HCT116 (cell line): ENCODE data around the gene ENGASE. TPM values are rescaled to one million over a fixed set of nuclear protein-coding genes. Genes with fewer than 3 reads are reported as not detected.

Experiments used
- ATAC-seq: fragments of 200-7000 bp; cut with Tn5 transposase; 2 replicates; pipeline ENCODE4 v1.9.1; 2020; ENCODE audit warnings: mild to moderate bottlenecking, moderate library complexity
- BruUV-seq: library from RNA; stranded (reverse); fragments of 400-500 nt; replicated peaks from 2 replicates; lab custom pipeline; 2021; lab: Mats Ljungman, UMichigan
- CTCF ChIA-PET: fragments of 300-600 bp; sonication (Branson Sonifier 250); formaldehyde crosslinking; loops from one replicate; lab custom pipeline; 2021; ENCODE audit warnings: antibody characterized with exemption; lab: Charles Lee
- POLR2A ChIA-PET: fragments of 300-600, 350-600 bp; sonication (Branson Sonifier 250); formaldehyde crosslinking; loops from one replicate; lab custom pipeline; 2021; ENCODE audit warnings: antibody characterized with exemption; lab: Charles Lee
- RAD21 ChIA-PET, 2 experiments: fragments of 300-600 bp; sonication (Branson Sonifier 250); formaldehyde crosslinking; loops; one replicate each; lab custom pipeline; 2023; ENCODE audit warnings: low total read pairs in 2 of 2; ENCODE audit not compliant: uncharacterized antibody in 2 of 2, unreplicated experiment in 2 of 2, low non-redundant PET in 1 of 2; lab: Charles Lee
- DNase-seq: peaks from one replicate; pipeline ENCODE4 v3.0.0-alpha.2; 2010; ENCODE audit warnings: low read depth, low spot score
- H2AFZ ChIP-seq: fragments of 200-600 bp; shearing (Covaris generic), sonication (generic); 2 replicates; pipeline ENCODE4 v1.6.1; 2017; ENCODE audit warnings: low read depth, mixed run types, mixed read lengths, antibody characterized with exemption, low read length; ENCODE audit not compliant: poor library complexity, severe bottlenecking
- H3K27ac ChIP-seq: 2 replicates; pipeline ENCODE4 v1.5.1; 2012; ENCODE audit warnings: low read depth, low read length
- H3K27me3 ChIP-seq: fragments of 200-600 bp; sonication (generic); 2 replicates; pipeline ENCODE4 v1.6.1; 2016; ENCODE audit warnings: mixed run types, low read length, mixed read lengths; ENCODE audit not compliant: insufficient read depth
- H3K36me3 ChIP-seq, 2 experiments: fragments of 200-500 bp in 1 of 2; fragments of 200-600 bp in 1 of 2; sonication (Bioruptor generic) in 1 of 2; sonication (generic) in 1 of 2; 2 replicates each; pipeline versions ENCODE4 v1.5.1 to v1.6.1; 2014 to 2016; ENCODE audit warnings: low read length in 2 of 2, inconsistent platforms in 1 of 2, mixed read lengths in 1 of 2, mixed run types in 1 of 2; ENCODE audit not compliant: insufficient read depth in 2 of 2, control insufficient read depth in 1 of 2
- H3K4me1 ChIP-seq, 2 experiments: fragments of 200-600 bp in 1 of 2; sonication (generic) in 1 of 2; 2 replicates each; pipeline versions ENCODE4 v1.5.1 to v1.6.1; 2012 to 2017; ENCODE audit warnings: low read length in 2 of 2, inconsistent platforms in 1 of 2, mild to moderate bottlenecking in 1 of 2, mixed read lengths in 1 of 2, mixed run types in 1 of 2, moderate library complexity in 1 of 2; ENCODE audit not compliant: insufficient read depth in 2 of 2, control insufficient read depth in 1 of 2
- H3K4me2 ChIP-seq: fragments of 200-600 bp; sonication (generic); 2 replicates; pipeline ENCODE4 v1.6.1; 2017; ENCODE audit warnings: mixed run types, low read length, mixed read lengths
- H3K4me3 ChIP-seq, 2 experiments: fragments of 200-600 bp in 1 of 2; sonication (generic) in 1 of 2; replicated peaks in 1 of 2; 2 replicates each; pipeline ENCODE4 v1.5.1; 2011 to 2016; ENCODE audit warnings: low read length in 2 of 2, control low read depth in 1 of 2, low read depth in 1 of 2, mild to moderate bottlenecking in 1 of 2, mixed read lengths in 1 of 2, mixed run types in 1 of 2
- H3K79me2 ChIP-seq: fragments of 200-600 bp; sonication (generic); 2 replicates; pipeline ENCODE4 v1.6.1; 2017; ENCODE audit warnings: mild to moderate bottlenecking, mixed run types, low read length, moderate library complexity, mixed read lengths; ENCODE audit not compliant: insufficient read depth
- H3K9ac ChIP-seq: fragments of 200-600 bp; sonication (generic); 2 replicates; pipeline ENCODE4 v1.6.1; 2016; ENCODE audit warnings: low read length, mixed read lengths
- H3K9me2 ChIP-seq: fragments of 200-600 bp; sonication (generic), shearing (Covaris generic); 2 replicates; pipeline ENCODE4 v1.6.1; 2017; ENCODE audit warnings: mixed run types, mild to moderate bottlenecking, moderate library complexity; ENCODE audit not compliant: insufficient read depth
- H3K9me3 ChIP-seq, 2 experiments: fragments of 200-500 bp in 1 of 2; fragments of 200-600 bp in 1 of 2; sonication (Bioruptor generic) in 1 of 2; sonication (generic) in 1 of 2; 2 replicates each; pipeline ENCODE4 v1.6.1; 2014 to 2017; ENCODE audit warnings: low read length in 2 of 2, mixed read lengths in 2 of 2, inconsistent platforms in 1 of 2, low read depth in 1 of 2, mild to moderate bottlenecking in 1 of 2, mixed run types in 1 of 2, moderate library complexity in 1 of 2; ENCODE audit not compliant: control insufficient read depth in 1 of 2, insufficient read depth in 1 of 2
- H4K20me1 ChIP-seq: fragments of 200-600 bp; sonication (generic), shearing (Covaris generic); 2 replicates; pipeline ENCODE4 v1.6.1; 2017; ENCODE audit warnings: mixed run types, mild to moderate bottlenecking, moderate library complexity; ENCODE audit not compliant: insufficient read depth
- CTCF ChIP-seq, 3 experiments: fragments of 200-600 bp in 1 of 3; sonication (generic) in 1 of 3; IDR thresholded peaks in 2 of 3; conservative IDR thresholded peaks in 1 of 3; 2 replicates each; pipeline ENCODE4 v1.5.1; 2012 to 2017; ENCODE audit warnings: low read depth in 2 of 3, low read length in 2 of 3, antibody characterized with exemption in 1 of 3, borderline replicate concordance in 1 of 3, control low read depth in 1 of 3, mild to moderate bottlenecking in 1 of 3, mixed read lengths in 1 of 3, mixed run types in 1 of 3, moderate library complexity in 1 of 3; ENCODE audit not compliant: insufficient read depth in 1 of 3
- intact Hi-C: fragments of 100-400 bp; cut with micrococcal nuclease; formaldehyde crosslinking; loops from 2 replicates; pipeline ENCODE4 v1.10.0; 2022
- total RNA-seq: library from RNA; stranded (reverse); gene quantifications from one replicate; pipeline ENCODE4 v1.2.1, GENCODE V29; 2021; ENCODE audit not compliant: unreplicated experiment
- TF ChIP-seq, protein P1 (sequence below): IDR thresholded peaks from 2 replicates; pipeline ENCODE4 v1.6.1; 2012; ENCODE audit warnings: low read depth

The ENGASE gene
- total RNA-seq, 1 experiment from 2014 or later = 54.2 TPM

DNA sequence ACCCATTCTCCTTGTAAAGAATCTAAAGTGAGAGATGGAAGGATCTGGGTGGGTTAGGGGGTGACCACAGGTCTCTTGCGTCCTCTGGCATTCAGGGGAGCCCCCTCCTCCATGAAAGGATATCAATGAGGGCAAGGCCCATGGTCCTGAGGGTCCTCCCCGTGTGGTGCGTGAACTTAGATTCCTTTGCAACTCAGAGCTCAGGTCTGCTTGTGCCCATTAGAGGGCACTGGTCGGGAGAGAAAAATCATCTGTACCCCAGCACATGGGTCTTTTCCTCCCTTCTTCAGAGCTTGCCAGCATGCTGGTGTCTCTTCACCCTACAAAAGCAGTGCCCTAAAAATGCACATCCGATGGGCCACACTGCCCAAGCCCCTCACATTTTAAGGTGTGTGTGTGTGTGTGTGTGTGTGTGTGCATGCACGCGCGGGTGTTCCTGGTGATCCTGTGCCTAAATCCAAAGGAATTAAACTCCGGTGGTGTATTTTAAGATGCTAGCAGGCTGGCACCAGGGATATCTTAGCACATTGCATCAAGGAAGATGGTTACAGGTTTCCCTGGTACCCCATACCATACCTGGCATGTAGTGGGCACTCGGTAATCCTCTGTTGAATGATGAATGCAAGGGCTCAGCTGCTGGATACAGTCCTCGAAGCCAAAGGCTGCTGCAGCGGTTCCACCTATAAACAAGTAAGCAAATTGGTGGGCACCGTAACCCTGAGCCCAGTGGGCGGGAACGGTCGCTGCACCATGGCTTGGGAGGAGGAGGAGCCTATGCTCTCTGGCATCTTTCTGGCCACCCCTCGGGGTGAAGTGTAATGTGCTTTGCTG lies 45.9 kb upstream of the ENGASE start:
- H3K9me3 ChIP-seq = no peaks in the 10 kb centered on the region
- POLR2A ChIA-PET = no interaction called here
- no peaks in the 10 kb centered on the region for H4K20me1 ChIP-seq
- peaks cover 45 to 56% of the 10 kb centered on the region in 2 experiments for H3K4me1 ChIP-seq
- intact Hi-C loops = no loop called here
- H3K27ac ChIP-seq = peak overlapping the region; percentile 40; the same call in 1 of the 2 replicates
- TF ChIP-seq, protein P1, sequence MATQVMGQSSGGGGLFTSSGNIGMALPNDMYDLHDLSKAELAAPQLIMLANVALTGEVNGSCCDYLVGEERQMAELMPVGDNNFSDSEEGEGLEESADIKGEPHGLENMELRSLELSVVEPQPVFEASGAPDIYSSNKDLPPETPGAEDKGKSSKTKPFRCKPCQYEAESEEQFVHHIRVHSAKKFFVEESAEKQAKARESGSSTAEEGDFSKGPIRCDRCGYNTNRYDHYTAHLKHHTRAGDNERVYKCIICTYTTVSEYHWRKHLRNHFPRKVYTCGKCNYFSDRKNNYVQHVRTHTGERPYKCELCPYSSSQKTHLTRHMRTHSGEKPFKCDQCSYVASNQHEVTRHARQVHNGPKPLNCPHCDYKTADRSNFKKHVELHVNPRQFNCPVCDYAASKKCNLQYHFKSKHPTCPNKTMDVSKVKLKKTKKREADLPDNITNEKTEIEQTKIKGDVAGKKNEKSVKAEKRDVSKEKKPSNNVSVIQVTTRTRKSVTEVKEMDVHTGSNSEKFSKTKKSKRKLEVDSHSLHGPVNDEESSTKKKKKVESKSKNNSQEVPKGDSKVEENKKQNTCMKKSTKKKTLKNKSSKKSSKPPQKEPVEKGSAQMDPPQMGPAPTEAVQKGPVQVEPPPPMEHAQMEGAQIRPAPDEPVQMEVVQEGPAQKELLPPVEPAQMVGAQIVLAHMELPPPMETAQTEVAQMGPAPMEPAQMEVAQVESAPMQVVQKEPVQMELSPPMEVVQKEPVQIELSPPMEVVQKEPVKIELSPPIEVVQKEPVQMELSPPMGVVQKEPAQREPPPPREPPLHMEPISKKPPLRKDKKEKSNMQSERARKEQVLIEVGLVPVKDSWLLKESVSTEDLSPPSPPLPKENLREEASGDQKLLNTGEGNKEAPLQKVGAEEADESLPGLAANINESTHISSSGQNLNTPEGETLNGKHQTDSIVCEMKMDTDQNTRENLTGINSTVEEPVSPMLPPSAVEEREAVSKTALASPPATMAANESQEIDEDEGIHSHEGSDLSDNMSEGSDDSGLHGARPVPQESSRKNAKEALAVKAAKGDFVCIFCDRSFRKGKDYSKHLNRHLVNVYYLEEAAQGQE = no peak
- TF ChIP-seq CTCF (IDR thresholded peaks at IDR 0.05 in 2 of 3, conservative IDR thresholded peaks at IDR 0.05 in 1 of 3; ENCODE audit: borderline replicate concordance in 1 of 3, insufficient read depth in 1 of 3, low read depth in 2 of 3, low read length in 2 of 3) = peak; percentile 48 to 61 (median 60); a peak in 5 of 6 replicates
- no peaks in the 10 kb centered on the region for H3K36me3 ChIP-seq
- ATAC-seq = peak; percentile 26
- peak overlapping the region; percentile 92 for H3K4me2 ChIP-seq
- CTCF ChIA-PET = interaction anchor here (0.9 to 5.0 kb wide), 11 partner anchors 8 to 365 kb away, joined by 3 to 44 read pairs (median 4); partner anchors contain the start of gene ENGASE
- peak overlapping the region; percentile 53; the same call in 1 of the 2 replicates for H3K9ac ChIP-seq
- DNase-seq = no peak
- H3K79me2 ChIP-seq = no peaks in the 10 kb centered on the region
- no peaks in the 10 kb centered on the region for H3K27me3 ChIP-seq
- no peak overlapping the region for H3K4me3 ChIP-seq
- BruUV-seq = no TSS peak
- no peak overlapping the region for H2AFZ ChIP-seq
- RAD21 ChIA-PET = interaction anchor here in 1 of 2 experiments (1.2 kb wide), 1 partner anchor 14 kb away, joined by 4 read pairs; no protein-coding TSS in a partner anchor
- H3K9me2 ChIP-seq = no peaks in the 10 kb centered on the region
